Ureter (tissue), 1 donor: Measurements from ENCODE around the gene SARS1. TPM values are rescaled to one million over a fixed set of nuclear protein-coding genes. Genes with fewer than 3 reads are reported as not detected.

Experiments
- DNase-seq: peaks from one replicate; pipeline ENCODE4 v3.0.0-alpha.2; 2020; ENCODE audit warnings: low spot score
- total RNA-seq: library from RNA; stranded (reverse); gene quantifications from one replicate; pipeline ENCODE4 v1.2.4, GENCODE V29; 2023
- donor health status: DM: yes; HTN: yes; CAD: no.

The SARS1 gene
- total RNA-seq, 1 donor from 2014 or later = 239 TPM

DNA sequence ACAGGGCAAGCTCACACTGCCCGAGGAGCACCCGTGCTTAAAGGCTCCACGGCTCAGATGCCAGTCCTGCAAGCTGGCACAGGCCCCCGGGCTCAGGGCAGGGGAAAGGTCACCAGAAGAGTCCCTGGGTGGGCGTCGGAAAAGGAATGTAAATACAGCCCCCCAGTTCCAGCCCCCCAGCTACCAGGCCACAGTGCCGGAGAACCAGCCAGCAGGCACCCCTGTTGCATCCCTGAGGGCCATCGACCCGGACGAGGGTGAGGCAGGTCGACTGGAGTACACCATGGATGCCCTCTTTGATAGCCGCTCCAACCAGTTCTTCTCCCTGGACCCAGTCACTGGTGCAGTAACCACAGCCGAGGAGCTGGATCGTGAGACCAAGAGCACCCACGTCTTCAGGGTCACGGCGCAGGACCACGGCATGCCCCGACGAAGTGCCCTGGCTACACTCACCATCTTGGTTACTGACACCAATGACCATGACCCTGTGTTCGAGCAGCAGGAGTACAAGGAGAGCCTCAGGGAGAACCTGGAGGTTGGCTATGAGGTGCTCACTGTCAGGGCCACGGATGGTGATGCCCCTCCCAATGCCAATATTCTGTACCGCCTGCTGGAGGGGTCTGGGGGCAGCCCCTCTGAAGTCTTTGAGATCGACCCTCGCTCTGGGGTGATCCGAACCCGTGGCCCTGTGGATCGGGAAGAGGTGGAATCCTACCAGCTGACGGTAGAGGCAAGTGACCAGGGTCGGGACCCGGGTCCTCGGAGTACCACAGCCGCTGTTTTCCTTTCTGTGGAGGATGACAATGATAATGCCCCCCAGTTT lies 36.9 kb downstream of the SARS1 start:
- DNase-seq = no peak

DNA sequence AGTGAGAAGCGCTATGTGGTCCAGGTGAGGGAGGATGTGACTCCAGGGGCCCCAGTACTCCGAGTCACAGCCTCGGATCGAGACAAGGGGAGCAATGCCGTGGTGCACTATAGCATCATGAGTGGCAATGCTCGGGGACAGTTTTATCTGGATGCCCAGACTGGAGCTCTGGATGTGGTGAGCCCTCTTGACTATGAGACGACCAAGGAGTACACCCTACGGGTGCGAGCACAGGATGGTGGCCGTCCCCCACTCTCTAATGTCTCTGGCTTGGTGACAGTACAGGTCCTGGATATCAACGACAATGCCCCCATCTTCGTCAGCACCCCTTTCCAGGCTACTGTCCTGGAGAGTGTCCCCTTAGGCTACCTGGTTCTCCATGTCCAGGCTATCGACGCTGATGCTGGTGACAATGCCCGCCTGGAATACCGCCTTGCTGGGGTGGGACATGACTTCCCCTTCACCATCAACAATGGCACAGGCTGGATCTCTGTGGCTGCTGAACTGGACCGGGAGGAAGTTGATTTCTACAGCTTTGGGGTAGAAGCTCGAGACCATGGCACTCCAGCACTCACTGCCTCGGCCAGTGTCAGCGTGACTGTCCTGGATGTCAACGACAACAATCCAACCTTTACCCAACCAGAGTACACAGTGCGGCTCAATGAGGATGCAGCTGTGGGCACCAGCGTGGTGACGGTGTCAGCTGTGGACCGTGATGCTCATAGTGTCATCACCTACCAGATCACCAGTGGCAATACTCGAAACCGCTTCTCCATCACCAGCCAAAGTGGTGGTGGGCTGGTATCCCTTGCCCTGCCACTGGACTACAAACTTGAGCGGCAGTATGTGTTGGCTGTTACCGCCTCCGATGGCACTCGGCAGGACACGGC lies 37.8 kb downstream of the SARS1 start:
- DNase-seq = no peak

DNA sequence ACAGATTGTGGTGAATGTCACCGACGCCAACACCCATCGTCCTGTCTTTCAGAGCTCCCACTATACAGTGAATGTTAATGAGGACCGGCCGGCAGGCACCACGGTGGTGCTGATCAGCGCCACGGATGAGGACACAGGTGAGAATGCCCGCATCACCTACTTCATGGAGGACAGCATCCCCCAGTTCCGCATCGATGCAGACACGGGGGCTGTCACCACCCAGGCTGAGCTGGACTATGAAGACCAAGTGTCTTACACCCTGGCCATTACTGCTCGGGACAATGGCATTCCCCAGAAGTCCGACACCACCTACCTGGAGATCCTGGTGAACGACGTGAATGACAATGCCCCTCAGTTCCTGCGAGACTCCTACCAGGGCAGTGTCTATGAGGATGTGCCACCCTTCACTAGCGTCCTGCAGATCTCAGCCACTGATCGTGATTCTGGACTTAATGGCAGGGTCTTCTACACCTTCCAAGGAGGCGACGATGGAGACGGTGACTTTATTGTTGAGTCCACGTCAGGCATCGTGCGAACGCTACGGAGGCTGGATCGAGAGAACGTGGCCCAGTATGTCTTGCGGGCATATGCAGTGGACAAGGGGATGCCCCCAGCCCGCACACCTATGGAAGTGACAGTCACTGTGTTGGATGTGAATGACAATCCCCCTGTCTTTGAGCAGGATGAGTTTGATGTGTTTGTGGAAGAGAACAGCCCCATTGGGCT lies 38.6 kb downstream of the SARS1 start:
- DNase-seq = no peak

DNA sequence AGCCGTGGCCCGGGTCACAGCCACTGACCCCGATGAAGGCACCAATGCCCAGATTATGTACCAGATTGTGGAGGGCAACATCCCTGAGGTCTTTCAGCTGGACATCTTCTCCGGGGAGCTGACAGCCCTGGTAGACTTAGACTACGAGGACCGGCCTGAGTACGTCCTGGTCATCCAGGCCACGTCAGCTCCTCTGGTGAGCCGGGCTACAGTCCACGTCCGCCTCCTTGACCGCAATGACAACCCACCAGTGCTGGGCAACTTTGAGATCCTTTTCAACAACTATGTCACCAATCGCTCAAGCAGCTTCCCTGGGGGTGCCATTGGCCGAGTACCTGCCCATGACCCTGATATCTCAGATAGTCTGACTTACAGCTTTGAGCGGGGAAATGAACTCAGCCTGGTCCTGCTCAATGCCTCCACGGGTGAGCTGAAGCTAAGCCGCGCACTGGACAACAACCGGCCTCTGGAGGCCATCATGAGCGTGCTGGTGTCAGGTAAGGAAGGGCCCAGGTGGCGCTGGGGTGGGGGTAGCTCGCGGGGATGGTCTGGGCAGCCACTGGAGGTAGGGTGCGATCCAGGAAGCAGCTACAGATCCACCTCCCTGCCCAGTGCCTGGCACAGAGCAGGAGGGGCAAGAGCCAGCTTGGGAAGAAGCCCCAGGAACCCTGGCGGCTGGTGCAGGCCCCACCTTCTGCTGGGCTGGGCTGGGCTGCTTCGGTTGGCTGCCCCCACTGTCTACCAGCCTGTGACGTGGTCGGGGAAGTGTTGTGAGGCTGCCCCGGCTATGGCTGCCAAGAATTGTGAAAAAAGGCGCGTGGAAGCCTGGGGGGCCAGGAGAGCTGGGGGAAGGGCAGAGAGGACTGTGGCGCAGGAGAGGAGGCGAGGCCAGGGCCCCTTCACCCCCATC lies 39.4 kb downstream of the SARS1 start:
- DNase-seq = peak; percentile 81

- DNase-seq = no peak
These were observed 40.3 kb downstream of the SARS1 start for GRCh38 chr1:109253803-109254620.

DNA sequence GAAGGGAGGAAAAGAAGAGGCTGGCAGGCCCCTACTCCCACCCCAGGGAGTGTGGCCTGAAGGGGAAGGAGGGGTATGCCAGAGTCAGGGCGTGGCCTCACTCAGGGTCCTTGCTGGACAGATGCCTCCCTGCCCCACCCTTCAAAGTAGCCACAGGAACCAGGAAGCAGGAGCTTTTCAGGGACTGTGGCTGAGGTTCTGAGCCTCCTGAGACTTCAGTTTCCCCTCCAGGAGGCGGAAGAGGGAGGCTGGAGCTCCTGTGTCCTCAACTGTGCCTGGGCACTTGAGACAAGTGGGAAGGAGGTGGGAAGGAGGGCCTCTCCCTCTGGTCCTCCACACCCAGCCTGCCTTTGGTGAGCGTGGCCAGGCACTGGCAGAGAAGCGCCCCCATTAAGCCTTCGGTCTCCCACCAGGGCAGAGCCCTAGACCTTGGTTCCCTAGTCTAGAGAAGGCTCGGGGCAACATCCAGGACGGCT lies 40.9 kb downstream of the SARS1 start:
- no peak for DNase-seq

DNA sequence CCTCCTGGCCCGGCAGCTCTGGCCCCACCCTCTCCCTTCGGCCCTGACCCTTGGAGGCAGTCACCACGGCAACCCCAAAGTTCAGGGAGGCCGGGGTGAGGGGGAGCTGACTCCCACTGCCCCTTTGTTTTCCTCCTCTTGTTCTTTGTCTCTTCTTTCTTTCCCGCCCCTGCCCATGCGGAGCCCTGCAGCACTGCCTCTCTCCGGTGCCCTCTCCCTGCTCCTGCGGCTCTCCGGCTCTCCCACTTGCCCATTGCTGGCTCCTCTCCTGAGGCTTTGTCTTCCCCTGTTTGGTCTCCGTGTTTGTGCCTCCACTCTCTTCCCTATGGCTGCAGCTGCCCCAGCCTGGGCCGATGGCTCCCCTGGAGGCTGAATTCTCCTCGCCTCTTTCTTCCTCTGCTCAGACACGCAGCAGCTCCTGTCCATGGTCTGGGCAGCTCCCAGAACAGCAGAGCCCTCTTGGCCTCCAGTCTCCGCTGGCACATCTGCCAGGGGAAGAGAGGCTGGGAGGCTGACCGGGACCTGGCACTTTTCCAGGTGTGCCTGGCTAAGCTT lies 41.5 kb downstream of the SARS1 start:
- no peak for DNase-seq

DNA sequence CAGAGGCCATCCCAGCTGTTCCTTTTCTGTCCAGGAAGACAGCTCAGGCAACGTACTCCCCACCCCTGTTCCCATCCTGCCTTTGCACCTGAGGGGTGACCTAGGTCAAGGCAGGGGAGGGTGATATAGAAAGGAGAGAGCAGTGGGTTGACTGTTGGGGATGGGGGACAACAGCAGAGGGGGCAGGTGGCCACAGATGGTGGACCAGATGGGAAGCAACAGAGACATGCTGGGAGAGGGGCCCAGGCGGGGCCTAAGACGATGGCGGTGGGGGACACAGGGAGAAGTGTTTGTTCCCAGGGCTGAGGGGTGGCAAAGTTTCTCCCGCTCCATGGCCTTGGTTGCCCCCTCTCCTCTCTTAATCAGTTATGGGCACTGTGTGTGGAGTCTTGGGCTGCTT lies 42.0 kb downstream of the SARS1 start:
- no peak for DNase-seq

DNA sequence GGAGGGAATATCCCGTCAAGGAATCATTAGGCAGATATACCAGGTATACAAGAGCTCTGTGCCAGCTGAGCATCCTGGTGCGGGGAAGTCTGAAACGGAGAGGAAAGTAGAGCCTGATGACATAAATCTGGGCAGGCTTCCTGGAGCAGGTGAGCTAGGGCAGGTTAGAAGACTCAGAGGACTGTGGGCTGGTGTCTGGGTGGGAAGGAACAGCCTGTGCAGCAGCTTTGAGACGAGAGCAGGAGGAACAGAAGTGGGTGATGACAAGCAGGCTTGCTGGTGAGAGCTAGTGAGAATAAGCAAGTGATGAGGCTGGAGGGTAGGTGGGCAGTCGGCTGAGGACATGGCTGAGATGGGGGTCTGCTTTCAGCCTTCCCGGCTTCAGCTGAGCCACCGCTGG lies 42.4 kb downstream of the SARS1 start:
- DNase-seq = no peak

DNA sequence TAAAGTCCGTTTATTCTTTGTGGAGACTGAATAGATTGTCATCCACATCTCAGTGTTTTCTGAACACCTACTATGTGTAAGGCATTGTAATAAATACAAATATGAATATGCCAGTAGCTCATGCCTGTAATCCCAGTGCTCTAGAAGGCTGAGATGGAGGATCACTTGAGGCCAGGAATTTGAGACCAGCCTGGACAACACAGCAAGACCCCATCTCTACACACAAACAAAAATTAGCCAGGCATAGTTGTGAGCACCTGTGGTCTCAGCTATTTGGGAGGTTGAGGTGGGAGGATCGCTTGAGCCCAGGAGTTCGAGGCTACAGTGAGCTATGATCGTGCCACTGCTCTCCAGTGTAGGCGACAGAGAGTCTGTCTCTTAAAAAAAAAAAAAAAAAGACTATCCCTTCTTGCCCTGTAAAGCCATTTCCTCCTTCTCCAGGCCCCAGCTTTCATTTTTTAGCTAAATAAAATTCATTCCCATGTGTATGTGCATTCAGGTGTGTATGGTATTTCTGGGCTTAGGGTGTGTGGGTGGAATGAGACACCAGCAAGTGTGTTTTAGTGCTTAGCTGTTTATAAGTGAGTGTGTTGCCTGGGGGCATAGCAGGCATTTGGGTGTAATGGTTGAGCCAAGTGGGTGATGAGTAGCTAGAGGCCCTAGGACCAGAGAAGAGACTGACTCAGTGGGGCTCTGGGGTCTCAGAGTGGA lies 43.4 kb downstream of the SARS1 start:
- no peak for DNase-seq

- no peak for DNase-seq
These were observed 44.1 kb downstream of the SARS1 start for GRCh38 chr1:109257682-109258421.

DNA sequence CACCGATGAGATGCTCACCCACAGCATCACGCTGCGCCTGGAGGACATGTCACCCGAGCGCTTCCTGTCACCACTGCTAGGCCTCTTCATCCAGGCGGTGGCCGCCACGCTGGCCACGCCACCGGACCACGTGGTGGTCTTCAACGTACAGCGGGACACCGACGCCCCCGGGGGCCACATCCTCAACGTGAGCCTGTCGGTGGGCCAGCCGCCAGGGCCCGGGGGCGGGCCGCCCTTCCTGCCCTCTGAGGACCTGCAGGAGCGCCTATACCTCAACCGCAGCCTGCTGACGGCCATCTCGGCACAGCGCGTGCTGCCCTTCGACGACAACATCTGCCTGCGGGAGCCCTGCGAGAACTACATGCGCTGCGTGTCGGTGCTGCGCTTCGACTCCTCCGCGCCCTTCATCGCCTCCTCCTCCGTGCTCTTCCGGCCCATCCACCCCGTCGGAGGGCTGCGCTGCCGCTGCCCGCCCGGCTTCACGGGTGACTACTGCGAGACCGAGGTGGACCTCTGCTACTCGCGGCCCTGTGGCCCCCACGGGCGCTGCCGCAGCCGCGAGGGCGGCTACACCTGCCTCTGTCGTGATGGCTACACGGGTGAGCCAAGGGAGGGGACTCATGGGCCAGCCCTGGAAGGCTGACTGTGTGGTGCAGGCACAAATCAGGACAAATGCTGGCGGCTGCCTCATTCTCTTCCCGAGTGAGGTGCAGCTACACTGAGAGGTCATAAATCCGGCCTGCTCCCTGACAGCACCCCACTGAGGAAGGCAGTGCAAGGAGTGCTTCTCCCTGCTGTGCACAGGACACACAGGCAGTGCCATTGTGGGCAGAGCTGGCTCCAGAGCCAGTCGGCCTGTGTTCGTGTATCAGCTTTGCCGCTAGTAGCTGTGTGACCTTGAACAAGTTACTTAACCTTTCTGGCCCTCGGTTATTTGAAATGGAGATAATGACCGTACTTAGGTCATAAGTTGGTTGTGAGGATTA lies 45.1 kb downstream of the SARS1 start:
- DNase-seq = no peak

DNA sequence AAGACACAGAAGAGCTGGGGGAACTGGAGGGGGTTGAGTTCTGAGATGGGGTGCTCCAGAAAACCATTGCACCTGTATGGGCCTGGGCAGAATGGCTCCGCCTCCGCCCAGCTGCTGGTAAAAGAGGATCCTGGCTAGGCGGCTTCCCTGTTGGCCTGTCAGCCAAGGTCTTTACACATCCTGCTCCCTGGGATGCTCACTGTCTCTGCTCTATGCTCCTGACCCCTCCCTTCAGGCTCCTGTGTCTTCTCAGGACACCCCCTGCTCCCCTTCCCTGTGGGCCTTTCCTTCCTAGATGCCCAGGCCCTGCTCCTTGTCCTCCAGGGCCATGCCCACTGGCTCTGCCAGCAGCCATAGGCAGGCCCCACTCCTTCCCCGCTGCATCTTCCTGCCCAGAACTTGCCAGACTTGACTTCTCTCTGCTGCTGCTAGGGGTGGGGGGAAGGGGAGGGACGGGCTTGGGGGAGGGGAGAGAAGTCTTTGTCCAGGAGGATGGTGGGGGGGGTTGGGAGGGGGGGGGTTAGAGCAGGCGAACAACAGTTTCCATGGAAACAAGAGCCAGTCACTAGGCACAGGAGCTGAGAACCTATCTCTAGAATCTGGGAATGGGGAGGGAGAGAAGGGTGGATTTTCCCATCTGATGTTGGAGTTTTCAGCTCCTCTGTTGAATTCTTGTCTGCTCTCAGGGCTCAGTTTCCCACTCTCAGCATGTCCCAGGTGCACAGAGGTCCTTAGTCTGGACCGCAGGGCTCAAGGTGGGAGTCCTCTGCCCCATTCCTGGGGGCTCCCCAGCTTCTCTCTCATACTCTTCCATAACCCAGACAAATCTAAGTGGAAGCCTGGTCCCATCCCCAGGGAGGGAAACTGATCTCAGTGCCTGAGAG lies 46.2 kb downstream of the SARS1 start:
- no peak for DNase-seq

- DNase-seq = no peak
These were observed 47.3 kb downstream of the SARS1 start for GRCh38 chr1:109261006-109261405.

DNA sequence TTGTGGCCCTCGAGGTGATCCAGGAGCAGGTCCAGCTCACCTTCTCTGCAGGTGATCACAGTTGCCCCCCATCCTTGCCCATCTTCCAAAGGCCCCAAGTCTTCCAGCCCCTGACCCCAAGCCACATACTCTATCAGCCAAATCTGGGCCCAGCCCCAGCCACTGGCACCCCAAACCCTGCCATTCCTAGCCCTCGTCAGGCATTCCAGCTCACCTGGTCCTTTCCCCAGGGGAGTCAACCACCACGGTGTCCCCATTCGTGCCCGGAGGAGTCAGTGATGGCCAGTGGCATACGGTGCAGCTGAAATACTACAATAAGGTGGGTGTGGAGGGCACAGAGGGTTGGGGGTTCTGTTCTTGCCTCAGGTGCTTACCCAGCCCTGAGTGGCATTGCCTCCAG lies 47.9 kb downstream of the SARS1 start:
- no peak for DNase-seq
